ENCODE results near the gene MNAT1. TPM values are rescaled to one million over a fixed set of nuclear protein-coding genes. Genes with fewer than 3 reads are reported as not detected.
"Not testable (repeated sequence)": the region's sequence is repeated elsewhere in the genome, so short reads cannot be mapped to it uniquely, and the experiment has no call there.

The MNAT1 gene
- total RNA-seq, 1 donor = 14.3 TPM

GRCh38 chr14:60736494-60736893 lies 1.9 kb downstream of the MNAT1 start:
- DNase-seq (ENCODE audit: low read depth in 2 of 3, low spot score in 2 of 3) = no peak

GRCh38 chr14:60738843-60739508 lies 4.4 kb downstream of the MNAT1 start:
- DNase-seq (ENCODE audit: low read depth in 2 of 3, low spot score in 2 of 3) = no peak

GRCh38 chr14:60744566-60744965 lies 10.0 kb downstream of the MNAT1 start:
- no peak for DNase-seq (ENCODE audit: low read depth in 2 of 3, low spot score in 2 of 3)

- DNase-seq (ENCODE audit: low read depth in 2 of 3, low spot score in 2 of 3) = peak; percentile 40 to 80 (median 41)
These were observed 18.9 kb downstream of the MNAT1 start for GRCh38 chr14:60753264-60754119.

- DNase-seq (ENCODE audit: low read depth in 2 of 3, low spot score in 2 of 3) = no peak
These were observed 22.3 kb downstream of the MNAT1 start for GRCh38 chr14:60756847-60757246.

GRCh38 chr14:60757567-60758002 lies 23.0 kb downstream of the MNAT1 start:
- DNase-seq (ENCODE audit: low read depth in 2 of 3, low spot score in 2 of 3) = no peak

GRCh38 chr14:60758885-60759284 lies 24.3 kb downstream of the MNAT1 start:
- DNase-seq (ENCODE audit: low read depth in 2 of 3, low spot score in 2 of 3) = no peak

GRCh38 chr14:60760209-60760608 lies 25.6 kb downstream of the MNAT1 start:
- no peak for DNase-seq (ENCODE audit: low read depth in 2 of 3, low spot score in 2 of 3)

GRCh38 chr14:60760644-60761364 lies 26.2 kb downstream of the MNAT1 start:
- DNase-seq (ENCODE audit: low read depth in 2 of 3, low spot score in 2 of 3) = no peak

GRCh38 chr14:60768602-60769001 lies 34.0 kb downstream of the MNAT1 start:
- no peak for DNase-seq (ENCODE audit: low read depth in 2 of 3, low spot score in 2 of 3)

- DNase-seq (ENCODE audit: low read depth in 2 of 3, low spot score in 2 of 3) = no peak
These were observed 36.6 kb downstream of the MNAT1 start for GRCh38 chr14:60771117-60771516.

GRCh38 chr14:60773558-60773957 lies 39.0 kb downstream of the MNAT1 start:
- DNase-seq (ENCODE audit: low read depth in 2 of 3, low spot score in 2 of 3) = no peak

GRCh38 chr14:60775296-60775695 lies 40.7 kb downstream of the MNAT1 start:
- no peak for DNase-seq (ENCODE audit: low read depth in 2 of 3, low spot score in 2 of 3)

GRCh38 chr14:60777856-60778578 lies 43.5 kb downstream of the MNAT1 start:
- no peak for DNase-seq (ENCODE audit: low read depth in 2 of 3, low spot score in 2 of 3)

GRCh38 chr14:60779745-60780514 lies 45.4 kb downstream of the MNAT1 start:
- DNase-seq (ENCODE audit: low read depth in 2 of 3, low spot score in 2 of 3) = not testable (repeated sequence)

GRCh38 chr14:60780558-60780957 lies 46.0 kb downstream of the MNAT1 start:
- not testable (repeated sequence) for DNase-seq (ENCODE audit: low read depth in 2 of 3, low spot score in 2 of 3)

- DNase-seq (ENCODE audit: low read depth in 2 of 3, low spot score in 2 of 3) = no peak
These were observed 52.3 kb downstream of the MNAT1 start for GRCh38 chr14:60786905-60787304.

GRCh38 chr14:60789656-60790055 lies 55.1 kb downstream of the MNAT1 start:
- DNase-seq (ENCODE audit: low read depth in 2 of 3, low spot score in 2 of 3) = no peak

- DNase-seq (ENCODE audit: low read depth in 2 of 3, low spot score in 2 of 3) = no peak
These were observed 56.3 kb downstream of the MNAT1 start for GRCh38 chr14:60790850-60791249.

GRCh38 chr14:60796434-60796833 lies 61.9 kb downstream of the MNAT1 start:
- no peak for DNase-seq (ENCODE audit: low read depth in 2 of 3, low spot score in 2 of 3)

Data from hematopoietic multipotent progenitor cell (in vitro differentiated cells).